Hematopoietic multipotent progenitor cell treated with erythropoietin and hydrocortisone succinate and interleukin-3 and kit ligand, for 15 days (in vitro differentiated cells): ENCODE data around the gene RORB.

Source experiments
- DNase-seq: peaks from one replicate; pipeline ENCODE4 v3.0.0-alpha.2; 2015; ENCODE audit warnings: low spot score

The RORB gene

DNA sequence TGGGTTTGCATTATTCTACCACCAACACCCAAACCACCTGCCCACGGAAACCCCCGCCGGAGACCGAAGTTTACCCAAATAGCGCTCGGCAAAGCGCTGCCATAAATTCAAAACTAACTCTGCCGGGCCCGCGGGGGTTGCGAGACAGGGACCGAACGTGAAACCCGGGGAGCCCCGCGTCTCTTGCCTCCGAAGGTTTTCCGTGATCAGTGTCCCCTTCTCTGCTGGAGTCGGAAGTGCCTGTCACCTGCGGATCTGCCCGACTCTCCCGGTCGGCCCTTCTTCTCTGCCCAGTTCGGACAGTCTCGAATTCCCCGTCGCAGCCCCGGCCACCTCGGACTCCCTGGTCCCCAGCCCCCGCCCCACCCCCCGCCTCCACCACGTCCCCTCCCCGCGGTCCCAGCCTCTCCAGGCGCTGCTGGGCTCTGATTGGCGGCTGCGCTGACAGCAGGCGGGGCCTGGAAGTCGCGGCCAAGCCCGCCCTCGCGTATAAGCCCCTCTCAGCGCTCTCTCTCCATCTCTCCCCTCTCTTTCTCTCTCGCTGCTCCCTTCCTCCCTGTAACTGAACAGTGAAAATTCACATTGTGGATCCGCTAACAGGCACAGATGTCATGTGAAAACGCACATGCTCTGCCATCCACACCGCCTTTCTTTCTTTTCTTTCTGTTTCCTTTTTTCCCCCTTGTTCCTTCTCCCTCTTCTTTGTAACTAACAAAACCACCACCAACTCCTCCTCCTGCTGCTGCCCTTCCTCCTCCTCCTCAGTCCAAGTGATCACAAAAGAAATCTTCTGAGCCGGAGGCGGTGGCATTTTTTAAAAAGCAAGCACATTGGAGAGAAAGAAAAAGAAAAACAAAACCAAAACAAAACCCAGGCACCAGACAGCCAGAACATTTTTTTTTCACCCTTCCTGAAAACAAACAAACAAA lies at the start of gene RORB:
Gene RORB, plus strand, starts transcription at position 517 of the 929 bp plus-strand sequence. CDS start 642 bp downstream, outside the sequence.
- DNase-seq, result no peak

DNA sequence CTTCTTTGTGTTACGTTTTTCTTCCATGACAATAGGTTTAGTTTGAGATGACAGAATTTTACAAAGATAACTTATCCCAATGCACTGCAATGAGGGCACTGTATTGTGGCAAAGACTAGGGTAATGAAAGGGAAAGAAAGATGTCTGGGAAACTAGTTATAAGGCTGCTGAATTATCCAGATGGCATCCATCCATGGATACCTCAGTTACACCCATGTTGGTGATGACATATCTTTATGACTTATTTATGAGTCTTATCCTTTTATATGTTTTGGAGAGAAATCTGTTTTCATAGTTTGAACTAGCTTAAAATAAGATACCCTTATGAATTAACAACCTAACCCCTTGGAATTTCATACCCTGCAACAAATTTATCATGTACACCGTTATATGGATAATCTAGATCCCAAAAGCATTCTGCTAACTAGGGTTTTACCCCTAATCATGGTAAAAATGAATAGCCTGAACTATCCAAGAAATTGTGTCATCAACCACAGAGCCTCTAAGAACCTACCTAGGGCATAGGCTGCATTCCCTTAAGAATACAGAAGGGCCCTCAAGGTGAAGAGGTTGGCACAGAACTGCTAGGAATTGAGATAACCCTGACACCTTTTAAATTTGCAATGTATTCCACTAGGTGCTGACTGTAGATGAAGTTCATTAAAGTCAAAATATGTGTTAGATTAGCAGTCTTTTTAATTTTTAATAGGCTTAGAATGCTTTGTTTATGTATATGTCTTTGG lies 49.5 kb upstream of the RORB start:
- DNase-seq, result no peak

DNA sequence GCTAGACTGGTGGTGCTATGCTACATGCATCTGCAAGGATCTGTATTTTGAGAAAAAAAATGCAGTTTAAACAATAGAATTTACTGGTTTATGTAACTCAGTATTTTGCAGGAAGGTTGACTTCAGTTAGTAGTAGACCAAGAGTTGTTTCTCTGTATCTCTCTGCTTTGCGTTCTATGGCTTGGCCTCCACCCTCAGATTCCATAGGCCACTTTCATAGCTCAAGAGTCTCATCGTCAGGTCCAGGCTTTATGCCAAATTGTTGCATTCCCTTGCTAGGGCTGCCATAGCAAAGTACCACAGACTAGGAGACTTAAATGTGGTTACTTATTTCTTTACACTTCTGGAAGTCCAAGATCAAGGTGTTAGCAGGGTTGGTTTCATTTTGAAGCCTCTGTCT lies 48.1 kb upstream of the RORB start:
- DNase-seq, result no peak

- no peak for DNase-seq
These were observed 38.3 kb upstream of the RORB start for GRCh38 chr9:74458832-74459231.

- no peak for DNase-seq
These were observed 33.3 kb upstream of the RORB start for GRCh38 chr9:74463825-74464224.

- no peak for DNase-seq
These were observed 18.5 kb upstream of the RORB start for GRCh38 chr9:74478606-74479005.

DNA sequence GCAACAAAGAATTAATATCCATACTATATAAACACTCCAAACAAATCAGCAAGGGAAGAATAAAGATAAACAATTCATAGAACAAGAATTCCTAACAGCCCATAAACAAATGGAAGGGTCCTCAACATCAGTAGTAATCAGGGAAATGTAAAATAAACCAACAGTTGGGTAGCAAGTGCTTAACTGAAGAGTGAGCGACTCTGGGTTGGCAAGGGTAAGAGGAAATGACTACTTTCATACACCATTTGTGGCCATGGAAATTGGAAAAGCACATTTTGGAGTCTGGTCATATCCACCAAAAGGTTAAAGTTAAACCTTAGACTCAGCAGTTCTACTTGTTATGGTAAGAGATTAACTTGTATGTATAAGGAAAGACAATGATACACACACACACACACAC lies 17.4 kb upstream of the RORB start:
- no peak for DNase-seq

DNA sequence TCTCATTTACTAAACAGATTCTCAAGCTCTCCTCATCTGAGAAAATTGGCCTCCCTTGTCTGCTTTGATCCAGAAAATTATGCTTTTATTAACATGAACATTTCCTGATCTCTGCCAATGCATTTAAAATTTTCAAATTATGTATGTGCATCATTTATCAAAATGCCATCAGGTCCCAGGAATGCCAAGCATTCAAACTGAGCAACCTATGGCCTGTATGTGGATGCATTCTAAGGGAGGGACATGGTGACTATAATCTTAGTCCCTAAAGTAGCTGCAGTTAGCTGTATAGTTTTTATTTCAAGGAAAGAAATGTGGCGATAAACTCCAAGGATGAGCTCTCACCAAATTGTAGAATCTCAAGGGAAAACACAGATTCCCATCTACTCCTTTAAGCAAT lies 9.7 kb upstream of the RORB start:
- no peak for DNase-seq

GRCh38 chr9:74493512-74493911 lies 3.6 kb upstream of the RORB start:
- DNase-seq, result no peak

- no peak for DNase-seq
These were observed 2.6 kb upstream of the RORB start for GRCh38 chr9:74494490-74494889.

GRCh38 chr9:74496406-74496805 lies 729 bp upstream of the RORB start:
- no peak for DNase-seq

- DNase-seq, result no peak
These were observed 849 bp downstream of the RORB start for GRCh38 chr9:74497748-74498620.

DNA sequence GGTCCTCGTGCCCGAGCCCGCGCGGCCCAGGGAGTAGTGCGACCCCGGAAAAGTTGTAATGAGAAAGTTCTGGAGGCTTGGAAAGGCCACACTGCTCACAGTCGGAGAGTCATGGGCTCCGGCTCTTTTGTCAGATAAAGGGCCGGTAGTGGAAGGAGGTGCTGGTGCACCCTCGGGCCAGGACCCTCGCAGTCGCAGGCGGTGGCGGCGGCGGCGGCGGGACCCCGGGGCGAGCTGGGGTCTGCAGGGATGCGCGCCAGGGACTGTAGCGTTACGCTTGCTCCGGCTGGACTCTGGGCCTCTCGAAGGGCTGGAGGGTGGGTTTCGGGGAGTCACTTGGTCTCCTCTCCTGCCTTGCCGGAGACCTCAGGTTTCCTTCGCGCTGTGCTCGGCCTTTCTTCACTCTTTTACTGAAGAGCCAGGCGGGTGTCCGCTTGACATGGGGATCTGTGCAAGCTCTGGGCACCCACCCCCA lies 1.5 kb downstream of the RORB start:
- DNase-seq, result no peak

DNA sequence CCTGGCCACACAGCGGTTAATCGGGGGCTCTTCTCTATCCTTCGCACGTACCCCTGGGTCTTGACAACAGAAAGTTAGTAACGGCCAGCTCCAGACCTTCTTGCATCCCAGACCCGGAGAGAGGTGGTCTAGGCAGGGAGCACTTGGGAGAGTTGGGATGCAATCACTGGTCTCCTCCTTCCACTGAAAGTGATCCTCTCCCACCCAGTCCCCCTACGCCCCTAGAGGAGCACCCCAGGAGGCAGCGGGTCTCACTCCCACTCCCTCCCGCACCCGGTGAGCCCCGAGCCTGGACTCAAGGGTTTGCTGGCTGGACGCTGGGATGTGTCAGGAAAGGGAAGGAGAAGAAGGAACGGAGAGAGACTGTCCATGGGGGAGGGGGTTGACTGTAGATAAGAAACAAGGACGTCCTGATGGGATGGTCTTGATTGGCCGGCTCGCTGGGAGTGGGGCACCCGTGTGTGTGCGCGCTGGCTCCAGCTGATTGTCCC lies 2.0 kb downstream of the RORB start:
- no peak for DNase-seq

- no peak for DNase-seq
These were observed 2.8 kb downstream of the RORB start for GRCh38 chr9:74499770-74500583.

DNA sequence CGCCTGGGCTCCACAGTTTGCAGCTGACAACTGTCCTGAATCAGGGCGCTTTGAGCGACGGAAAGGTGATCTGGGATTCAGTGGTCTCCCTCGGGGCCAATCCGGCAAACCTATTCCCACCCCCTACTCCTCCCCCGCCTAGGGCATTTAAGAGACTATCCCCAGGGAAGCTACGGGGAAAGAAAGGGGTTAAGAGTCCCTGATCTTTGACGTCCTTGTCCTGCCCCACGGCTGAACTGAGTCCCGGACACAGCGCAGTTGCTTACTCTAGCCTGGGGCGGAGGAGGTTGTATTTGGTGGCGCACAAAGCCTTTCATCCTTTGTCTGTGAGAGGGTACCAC lies 3.4 kb downstream of the RORB start:
- DNase-seq, result no peak

DNA sequence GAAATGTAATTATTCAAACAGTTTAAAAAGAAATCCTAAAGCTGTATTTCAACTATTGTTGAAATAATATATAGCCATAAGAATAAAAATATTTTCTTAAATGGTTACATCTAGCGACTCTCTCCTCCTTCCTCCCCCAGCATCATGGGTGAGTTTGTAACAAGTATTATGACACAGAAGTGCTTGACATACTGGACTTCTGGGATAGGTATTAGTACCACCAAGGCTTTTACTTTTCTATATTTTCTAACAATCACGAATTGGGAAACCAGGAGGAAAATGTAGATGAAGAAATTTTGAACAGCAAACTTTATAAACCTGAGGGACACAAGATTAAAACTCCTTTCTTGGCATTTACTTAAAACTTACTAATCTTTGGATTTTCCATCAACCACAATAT lies 4.4 kb downstream of the RORB start:
- no peak for DNase-seq

GRCh38 chr9:74503219-74503618 lies 6.1 kb downstream of the RORB start:
- no peak for DNase-seq

GRCh38 chr9:74503666-74504065 lies 6.5 kb downstream of the RORB start:
- DNase-seq, result no peak

- DNase-seq, result no peak
These were observed 14.2 kb downstream of the RORB start for GRCh38 chr9:74511333-74511732.

- no peak for DNase-seq
These were observed 15.3 kb downstream of the RORB start for GRCh38 chr9:74512416-74512815.
